Esophagus (tissue), 2 donors: ENCODE measurements around the gene HOXA7. TPM values are rescaled to one million over a fixed set of nuclear protein-coding genes. Genes with fewer than 3 reads are reported as not detected.

ENCODE experiments used
- H3K27ac ChIP-seq, 2 donors: one replicate each; pipeline ENCODE4 v1.5.1; 2013; ENCODE audit warnings: low read depth in 2 of 2, mild to moderate bottlenecking in 2 of 2, inconsistent platforms in 1 of 2, low read length in 1 of 2, moderate library complexity in 1 of 2
- H3K27me3 ChIP-seq, 2 donors: one replicate each; pipeline ENCODE4 v1.6.1; 2013; ENCODE audit warnings: low read length in 2 of 2, control low read depth in 1 of 2, mild to moderate bottlenecking in 1 of 2; ENCODE audit not compliant: insufficient read depth in 2 of 2, control insufficient read depth in 1 of 2
- H3K36me3 ChIP-seq, 2 donors: one replicate each; pipeline ENCODE4 v1.6.1; 2013; ENCODE audit warnings: low read length in 1 of 2; ENCODE audit not compliant: control insufficient read depth in 2 of 2, insufficient read depth in 2 of 2
- H3K4me1 ChIP-seq, 2 donors: one replicate each; pipeline ENCODE4 v1.6.1; 2013; ENCODE audit warnings: low read length in 1 of 2; ENCODE audit not compliant: control insufficient read depth in 2 of 2, insufficient read depth in 2 of 2
- H3K4me3 ChIP-seq, 2 donors: one replicate each; pipeline ENCODE4 v1.5.1; 2013; ENCODE audit warnings: low read length in 2 of 2, mild to moderate bottlenecking in 2 of 2, low read depth in 1 of 2, moderate library complexity in 1 of 2
- H3K9me3 ChIP-seq, 2 donors: one replicate each; pipeline ENCODE4 v1.6.1; 2013; ENCODE audit warnings: mild to moderate bottlenecking in 2 of 2, low read depth in 1 of 2, low read length in 1 of 2, moderate library complexity in 1 of 2; ENCODE audit not compliant: control insufficient read depth in 2 of 2, insufficient read depth in 1 of 2
- WGBS, 2 donors: extraction: QIAGEN DNeasy Blood & Tissue Kit; methylation state at CpG; one replicate each; pipeline ENCODE4 v1.1.7; 2013; 5-methylcytosine and 5-hydroxymethylcytosine counted together
- polyA plus RNA-seq, 2 donors: library from polyadenylated mRNA; stranded (reverse); fragments of 200-250 nt; gene quantifications; one replicate each; pipeline ENCODE4 v1.2.3, GENCODE V29; 2013
- donor health status: healthy with polysubstance abuse.
- donor health status: Bipolar disorder and iron deficiency.

HOXA7 gene
- polyA plus RNA-seq, 2 donors, result 1.5 to 1.8 TPM

- Histone ChIP-seq H3K27me3 (peaks cover 5 to 44% of the 10 kb centered on the region in 2 donors), H3K27ac (no peak overlapping the region), H3K9me3 (peaks cover 0 to 14% of the 10 kb centered on the region in 2 donors), H3K4me3 (peak overlapping the region; percentile 10 to 12), H3K4me1 (peaks cover 2 to 4% of the 10 kb centered on the region in 2 donors), H3K36me3 (no peaks in the 10 kb centered on the region)
- WGBS, 2 donors, result 13 to 25% methylated on average over 47 of the region's 47 CpGs
Measured at GRCh38 chr7:27164367-27165088, 8.1 kb upstream of the HOXA7 start.

- peaks cover 8 to 41% of the 10 kb centered on the region in 2 donors for H3K27me3 ChIP-seq
- no peaks in the 10 kb centered on the region for H3K36me3 ChIP-seq
- no peak overlapping the region for H3K27ac ChIP-seq
- 49 to 58% methylated on average over 12 of the region's 12 CpGs for WGBS, 2 donors
- peaks cover 2 to 4% of the 10 kb centered on the region in 2 donors for H3K4me1 ChIP-seq
- peaks cover 0 to 14% of the 10 kb centered on the region in 2 donors for H3K9me3 ChIP-seq
- H3K4me3 ChIP-seq, result no peak overlapping the region
Measured at GRCh38 chr7:27164045-27164366, 7.5 kb upstream of the HOXA7 start.

- H3K27ac ChIP-seq, result no peak overlapping the region
- no peaks in the 10 kb centered on the region for H3K36me3 ChIP-seq
- peaks cover 7 to 44% of the 10 kb centered on the region in 2 donors for H3K27me3 ChIP-seq
- peaks cover 0 to 16% of the 10 kb centered on the region in 2 donors for H3K9me3 ChIP-seq
- no peak overlapping the region for H3K4me3 ChIP-seq
- 54 to 76% methylated on average over 24 of the region's 24 CpGs for WGBS, 2 donors
- H3K4me1 ChIP-seq, result peaks cover 2 to 4% of the 10 kb centered on the region in 2 donors
Measured at GRCh38 chr7:27163288-27164044, 7.0 kb upstream of the HOXA7 start.

GRCh38 chr7:27162561-27163287, 6.2 kb upstream of the HOXA7 start:
- 71 to 81% methylated on average over 7 of the region's 7 CpGs for WGBS, 2 donors
- Histone ChIP-seq H3K27me3 (peaks cover 4 to 39% of the 10 kb centered on the region in 2 donors), H3K36me3 (no peaks in the 10 kb centered on the region), H3K4me3 (no peak overlapping the region), H3K27ac (no peak overlapping the region), H3K4me1 (peaks cover 2 to 4% of the 10 kb centered on the region in 2 donors), H3K9me3 (peaks cover 0 to 13% of the 10 kb centered on the region in 2 donors)

- WGBS, 2 donors, result 45 to 49% methylated on average over 30 of the region's 30 CpGs
- Histone ChIP-seq H3K4me3 (no peak overlapping the region), H3K9me3 (peaks cover 0 to 13% of the 10 kb centered on the region in 2 donors), H3K27ac (no peak overlapping the region), H3K4me1 (peaks cover 2 to 4% of the 10 kb centered on the region in 2 donors), H3K36me3 (no peaks in the 10 kb centered on the region), H3K27me3 (peaks cover 4 to 40% of the 10 kb centered on the region in 2 donors)
Measured at GRCh38 chr7:27161721-27162560, 5.5 kb upstream of the HOXA7 start.

- Histone ChIP-seq H3K36me3 (no peaks in the 10 kb centered on the region), H3K4me3 (peak overlapping the region; percentile 66), H3K27me3 (peaks cover 4 to 38% of the 10 kb centered on the region in 2 donors), H3K9me3 (peaks cover 0 to 13% of the 10 kb centered on the region in 2 donors), H3K4me1 (peaks cover 2 to 4% of the 10 kb centered on the region in 2 donors), H3K27ac (no peak overlapping the region)
- 8 to 10% methylated on average over 26 to 27 of the region's 27 CpGs for WGBS, 2 donors
Measured at GRCh38 chr7:27161214-27161720, 4.8 kb upstream of the HOXA7 start.

GRCh38 chr7:27160546-27161213, 4.2 kb upstream of the HOXA7 start:
- 2% methylated on average over 52 to 54 of the region's 54 CpGs for WGBS, 2 donors
- Histone ChIP-seq H3K4me1 (peaks cover 0 to 4% of the 10 kb centered on the region in 2 donors), H3K36me3 (no peaks in the 10 kb centered on the region), H3K4me3 (peak overlapping the region; percentile 66), H3K27ac (no peak overlapping the region), H3K27me3 (peaks cover 4 to 37% of the 10 kb centered on the region in 2 donors), H3K9me3 (peaks cover 0 to 9% of the 10 kb centered on the region in 2 donors)

GRCh38 chr7:27160145-27160545, 3.7 kb upstream of the HOXA7 start:
- Histone ChIP-seq H3K27me3 (peaks cover 4 to 37% of the 10 kb centered on the region in 2 donors), H3K36me3 (no peaks in the 10 kb centered on the region), H3K27ac (no peak overlapping the region), H3K9me3 (peaks cover 0 to 6% of the 10 kb centered on the region in 2 donors), H3K4me1 (peaks cover 4 to 5% of the 10 kb centered on the region in 2 donors), H3K4me3 (peak overlapping the region in 1 of 2 donors; percentile 66)
- 33 to 50% methylated on average over 23 of the region's 23 CpGs for WGBS, 2 donors
